CD4-positive, alpha-beta T cell (primary cell): ENCODE results near the gene BRD9. TPM values are rescaled to one million over a fixed set of nuclear protein-coding genes. Genes with fewer than 3 reads are reported as not detected.
"Not testable (repeated sequence)": the region's sequence is repeated elsewhere in the genome, so short reads cannot be mapped to it uniquely, and the experiment has no call there.

Experiments
- ATAC-seq: fragments of 200-7000 bp; cut with Tn5 transposase; one replicate; pipeline ENCODE4 v1.10.0; 2022; ENCODE audit warnings: mild to moderate bottlenecking; ENCODE audit not compliant: poor library complexity
- CTCF ChIA-PET: fragments of 350-600 bp; sonication (Branson Sonifier 250); formaldehyde crosslinking; loops from one replicate; lab custom pipeline; 2021; ENCODE audit warnings: antibody characterized with exemption, inconsistent platforms; lab: Charles Lee
- POLR2A ChIA-PET: fragments of 350-600 bp; sonication (Branson Sonifier 250); formaldehyde crosslinking; loops from one replicate; lab custom pipeline; 2021; ENCODE audit warnings: antibody characterized with exemption, inconsistent platforms; lab: Charles Lee
- DNase-seq, 14 experiments: peaks; one replicate each; pipeline ENCODE4 v3.0.0-alpha.2; 2013 to 2020; ENCODE audit warnings: mixed read lengths in 2 of 14
- H3K27ac ChIP-seq, 2 donors: one replicate each; pipeline versions ENCODE4 v1.5.1 to v1.7.0; 2013; ENCODE audit warnings: low read length in 2 of 2, low read depth in 1 of 2, mild to moderate bottlenecking in 1 of 2
- H3K27me3 ChIP-seq, 2 experiments: 1 replicate in 1 of 2; 2 replicates in 1 of 2; pipeline versions ENCODE4 v1.6.1 to v1.7.0; 2013; ENCODE audit warnings: low read length in 2 of 2, control low read depth in 1 of 2, mild to moderate bottlenecking in 1 of 2, moderate library complexity in 1 of 2; ENCODE audit not compliant: insufficient read depth in 2 of 2, control insufficient read depth in 1 of 2
- H3K36me3 ChIP-seq: one replicate; pipeline ENCODE4 v1.6.1; 2013; ENCODE audit warnings: low read length, control low read depth; ENCODE audit not compliant: insufficient read depth
- H3K4me1 ChIP-seq: one replicate; pipeline ENCODE4 v1.6.1; 2013; ENCODE audit warnings: low read length, control low read depth; ENCODE audit not compliant: insufficient read depth
- H3K4me3 ChIP-seq: one replicate; pipeline ENCODE4 v1.5.1; 2013; ENCODE audit warnings: mild to moderate bottlenecking, low read length, moderate library complexity
- H3K9me3 ChIP-seq, 2 experiments: 1 replicate in 1 of 2; 2 replicates in 1 of 2; pipeline versions ENCODE4 v1.6.1 to v1.7.0; 2013; ENCODE audit warnings: low read length in 2 of 2, mild to moderate bottlenecking in 2 of 2, control low read depth in 1 of 2, moderate library complexity in 1 of 2; ENCODE audit not compliant: control insufficient read depth in 1 of 2, insufficient read depth in 1 of 2
- H3K27ac Mint-ChIP-seq: one replicate; pipeline ENCODE4 v1.8.0; 2020; ENCODE audit warnings: mixed read lengths
- H3K27me3 Mint-ChIP-seq: one replicate; pipeline ENCODE4 v1.8.0; 2021; ENCODE audit warnings: mixed read lengths
- H3K36me3 Mint-ChIP-seq: one replicate; pipeline ENCODE4 v1.8.0; 2021; ENCODE audit warnings: low read depth, mixed read lengths
- H3K4me1 Mint-ChIP-seq: one replicate; pipeline ENCODE4 v1.8.0; 2021; ENCODE audit warnings: low read depth, mixed read lengths
- H3K4me3 Mint-ChIP-seq: one replicate; pipeline ENCODE4 v1.8.0; 2020; ENCODE audit warnings: mild to moderate bottlenecking, mixed read lengths
- H3K9me3 Mint-ChIP-seq: one replicate; pipeline ENCODE4 v1.8.0; 2020; ENCODE audit warnings: mixed read lengths
- intact Hi-C, 2 experiments: fragments of 100-400 bp; cut with DNase I in 1 of 2; cut with micrococcal nuclease in 1 of 2; formaldehyde crosslinking; loops; one replicate each; pipeline versions ENCODE4 v1.15.1 to v1.9.0; 2023 to 2025; cut with DNase I, micrococcal nuclease
- total RNA-seq, 174 experiments: library from RNA in 2 of 174; stranded (reverse) in 2 of 174; gene quantifications; one replicate each; pipeline ENCODE4 v1.2.3 and lab custom pipeline; 2021 to 2026
- TF ChIP-seq, protein P1 (sequence below): fragments of 200-600 bp; IDR thresholded peaks from one replicate; pipeline ENCODE4 v1.8.0; 2022; ENCODE audit warnings: antibody characterized with exemption, mild to moderate bottlenecking

The BRD9 gene
- total RNA-seq, 2 experiments from 2014 or later: 109 TPM

DNA sequence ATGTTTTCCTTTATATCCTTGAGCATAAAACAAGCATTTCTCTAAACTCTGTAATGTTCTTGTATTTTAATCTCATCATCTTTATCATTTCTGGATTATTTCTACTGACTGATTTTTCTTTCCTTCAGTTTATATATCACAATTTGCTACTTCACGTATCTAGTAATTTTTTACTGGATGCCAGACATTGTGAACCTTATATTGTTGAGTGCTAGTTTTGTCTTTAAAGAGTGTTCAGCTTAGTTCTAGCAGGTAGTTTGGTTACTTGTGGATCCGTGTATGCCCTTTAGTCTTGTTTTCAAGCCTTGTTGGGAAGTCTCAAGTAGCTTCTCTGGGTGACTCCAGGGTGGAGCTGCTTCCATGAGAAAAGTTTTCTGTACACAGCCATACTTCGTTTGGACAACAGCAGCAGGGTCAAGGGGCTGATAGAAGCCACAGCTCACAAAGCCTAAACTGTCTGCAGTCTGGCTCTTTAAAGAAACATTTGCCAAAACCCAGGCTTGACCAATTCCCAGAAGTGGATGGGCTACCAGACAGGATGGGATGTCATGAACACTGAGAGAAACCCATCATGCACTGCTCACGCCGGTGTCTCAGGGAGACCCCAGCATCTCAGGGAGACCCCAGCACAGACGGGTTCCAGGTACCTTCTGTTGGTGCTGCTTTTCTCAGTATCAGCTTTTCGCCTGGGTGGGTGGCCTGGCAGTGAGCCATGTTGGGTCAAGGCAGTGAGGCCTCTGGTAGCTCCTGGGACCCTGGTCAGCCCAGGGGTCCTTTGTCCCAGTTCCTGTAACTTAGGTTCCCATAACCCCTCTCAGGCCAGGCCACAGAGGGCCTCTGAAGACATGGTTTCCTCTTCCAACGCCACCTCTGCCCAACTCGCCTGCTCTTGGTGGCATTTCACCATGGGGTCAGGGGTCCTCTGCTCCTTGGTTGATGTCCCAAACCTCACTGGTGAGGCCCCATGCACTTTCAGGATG lies 29.1 kb upstream of the BRD9 start:
- Mint-ChIP-seq H3K36me3 (no peaks in the 10 kb centered on the region), H3K27ac (no peak overlapping the region), H3K4me1 (peaks cover 5% of the 10 kb centered on the region), H3K27me3 (peaks cover 28% of the 10 kb centered on the region), H3K9me3 (no peaks in the 10 kb centered on the region), H3K4me3 (no peak overlapping the region)
- intact Hi-C loops: loop anchor here (5.0 to 10.0 kb wide), 2 partner anchors 76 to 723 kb away; no protein-coding TSS in a partner anchor
- CTCF ChIA-PET: interaction anchor here (1.2 kb wide), 1 partner anchor 218 kb away, joined by 3 read pairs; no protein-coding TSS in a partner anchor
- ATAC-seq (no peak), DNase-seq (no peak)
- Histone ChIP-seq H3K27ac (no peak overlapping the region), H3K36me3 (no peaks in the 10 kb centered on the region), H3K27me3 (peaks cover 5 to 14% of the 10 kb centered on the region in 2 experiments), H3K4me3 (no peak overlapping the region), H3K4me1 (peaks cover 8% of the 10 kb centered on the region), H3K9me3 (no peaks in the 10 kb centered on the region)
- TF ChIP-seq, protein P1, sequence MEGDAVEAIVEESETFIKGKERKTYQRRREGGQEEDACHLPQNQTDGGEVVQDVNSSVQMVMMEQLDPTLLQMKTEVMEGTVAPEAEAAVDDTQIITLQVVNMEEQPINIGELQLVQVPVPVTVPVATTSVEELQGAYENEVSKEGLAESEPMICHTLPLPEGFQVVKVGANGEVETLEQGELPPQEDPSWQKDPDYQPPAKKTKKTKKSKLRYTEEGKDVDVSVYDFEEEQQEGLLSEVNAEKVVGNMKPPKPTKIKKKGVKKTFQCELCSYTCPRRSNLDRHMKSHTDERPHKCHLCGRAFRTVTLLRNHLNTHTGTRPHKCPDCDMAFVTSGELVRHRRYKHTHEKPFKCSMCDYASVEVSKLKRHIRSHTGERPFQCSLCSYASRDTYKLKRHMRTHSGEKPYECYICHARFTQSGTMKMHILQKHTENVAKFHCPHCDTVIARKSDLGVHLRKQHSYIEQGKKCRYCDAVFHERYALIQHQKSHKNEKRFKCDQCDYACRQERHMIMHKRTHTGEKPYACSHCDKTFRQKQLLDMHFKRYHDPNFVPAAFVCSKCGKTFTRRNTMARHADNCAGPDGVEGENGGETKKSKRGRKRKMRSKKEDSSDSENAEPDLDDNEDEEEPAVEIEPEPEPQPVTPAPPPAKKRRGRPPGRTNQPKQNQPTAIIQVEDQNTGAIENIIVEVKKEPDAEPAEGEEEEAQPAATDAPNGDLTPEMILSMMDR: no peak
- POLR2A ChIA-PET: no interaction called here

DNA sequence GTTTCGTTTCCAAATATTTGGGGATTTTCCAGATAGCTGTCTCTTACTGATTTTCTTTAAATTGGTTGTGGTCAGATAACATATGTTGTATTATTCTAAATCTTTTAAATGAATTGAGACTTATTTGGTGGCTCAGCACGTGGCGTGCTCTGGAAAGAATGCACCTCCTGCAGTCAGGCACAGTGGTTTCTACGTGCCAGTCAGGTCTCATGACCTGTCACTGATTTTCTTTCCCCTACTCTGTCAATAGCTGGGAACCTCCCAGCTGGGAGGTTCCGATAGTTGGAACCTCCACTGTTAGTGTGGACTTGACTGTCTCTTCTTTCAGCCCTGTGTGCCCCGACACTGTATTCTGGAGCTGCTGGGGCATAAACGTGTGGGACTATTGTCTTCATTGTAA lies 27.7 kb upstream of the BRD9 start:
- H3K9me3 Mint-ChIP-seq: no peaks in the 10 kb centered on the region
- TF ChIP-seq, protein P1: no peak
- POLR2A ChIA-PET: no interaction called here
- H3K27ac ChIP-seq: no peak overlapping the region
- H3K27me3 ChIP-seq: peaks cover 0 to 2% of the 10 kb centered on the region in 2 experiments
- intact Hi-C loops: loop anchor here (5.0 to 10.0 kb wide), 2 partner anchors 77 to 724 kb away; no protein-coding TSS in a partner anchor
- no peaks in the 10 kb centered on the region for H3K36me3 ChIP-seq
- peaks cover 15% of the 10 kb centered on the region for H3K27me3 Mint-ChIP-seq
- DNase-seq: no peak
- H3K9me3 ChIP-seq: no peaks in the 10 kb centered on the region
- H3K4me1 ChIP-seq: no peaks in the 10 kb centered on the region
- H3K27ac Mint-ChIP-seq: no peak overlapping the region
- no peaks in the 10 kb centered on the region for H3K4me1 Mint-ChIP-seq
- CTCF ChIA-PET: interaction anchor here (1.2 kb wide), 1 partner anchor 220 kb away, joined by 3 read pairs; no protein-coding TSS in a partner anchor
- no peak overlapping the region for H3K4me3 Mint-ChIP-seq
- ATAC-seq: no peak
- H3K4me3 ChIP-seq: no peak overlapping the region
- H3K36me3 Mint-ChIP-seq: no peaks in the 10 kb centered on the region

- H3K4me3 ChIP-seq: no peak overlapping the region
- POLR2A ChIA-PET: no interaction called here
- no peak overlapping the region for H3K27ac Mint-ChIP-seq
- no peaks in the 10 kb centered on the region for H3K4me1 Mint-ChIP-seq
- DNase-seq (no peak), ATAC-seq (no peak)
- H3K36me3 ChIP-seq: no peaks in the 10 kb centered on the region
- H3K27me3 ChIP-seq: no peaks in the 10 kb centered on the region
- no peaks in the 10 kb centered on the region for H3K9me3 ChIP-seq
- H3K36me3 Mint-ChIP-seq: no peaks in the 10 kb centered on the region
- intact Hi-C loops: no loop called here
- no peaks in the 10 kb centered on the region for H3K9me3 Mint-ChIP-seq
- CTCF ChIA-PET: no interaction called here
- H3K4me1 ChIP-seq: no peaks in the 10 kb centered on the region
- H3K27ac ChIP-seq: no peak overlapping the region
- no peak overlapping the region for H3K4me3 Mint-ChIP-seq
- TF ChIP-seq, protein P1: no peak
- peaks cover 8% of the 10 kb centered on the region for H3K27me3 Mint-ChIP-seq
Measured at GRCh38 chr5:919356-920000, 26.9 kb upstream of the BRD9 start.

DNA sequence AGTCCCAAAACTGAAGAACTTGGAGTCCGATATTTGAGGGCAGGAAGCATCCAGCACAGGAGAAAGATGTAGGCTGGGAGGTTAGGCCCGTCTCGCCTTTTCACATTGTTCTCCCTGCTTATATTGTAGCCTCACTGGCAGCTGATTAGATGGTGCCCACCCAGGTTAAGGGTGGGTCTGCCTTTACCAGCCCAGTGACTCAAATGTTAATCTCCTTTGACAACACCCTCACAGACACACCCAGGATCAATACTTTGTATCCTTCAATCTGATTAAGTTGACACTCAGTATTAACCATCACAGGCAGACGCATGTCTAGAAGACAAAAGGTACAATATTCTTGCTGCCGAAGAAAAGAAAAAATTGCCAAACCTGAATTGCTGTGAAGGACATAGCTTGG lies 26.1 kb upstream of the BRD9 start:
- POLR2A ChIA-PET, H3K27ac ChIP-seq, H3K4me3 ChIP-seq, H3K4me1 ChIP-seq, H3K27ac Mint-ChIP-seq, H3K9me3 Mint-ChIP-seq, DNase-seq, ATAC-seq, intact Hi-C loops, H3K4me3 Mint-ChIP-seq, H3K27me3 ChIP-seq, H3K4me1 Mint-ChIP-seq, H3K9me3 ChIP-seq, H3K36me3 ChIP-seq, H3K36me3 Mint-ChIP-seq, CTCF ChIA-PET, H3K27me3 Mint-ChIP-seq: not testable (repeated sequence)
